ENCODE data around the gene HMBS.

HMBS gene

GRCh38 chr11:119107538-119108145, 23.0 kb downstream of the HMBS start:
- 0 out of 2 replicates have a peak, but pooled peaks have one; percentile 4 for TF ChIP-seq ZNF335 (tag by site-specific recombination; conservative IDR thresholded peaks at IDR 0.05)
- TF ChIP-seq ZNF704 (tag by site-specific recombination; IDR thresholded peaks at IDR 0.05), result no peak
- TF ChIP-seq ZBTB26 (tag by site-specific recombination; optimal IDR thresholded peaks at IDR 0.05), result peak; percentile 44
- peak; percentile 50; the same call in 1 of the 2 replicates for TF ChIP-seq ZBTB20 (tag by site-specific recombination; IDR thresholded peaks at IDR 0.05)
- 0 out of 2 replicates have a peak, but pooled peaks have one; percentile 8 for TF ChIP-seq GLIS2 (tag by site-specific recombination; IDR thresholded peaks at IDR 0.05)
- TF ChIP-seq ZNF701 (tag by site-specific recombination; IDR thresholded peaks at IDR 0.05), result no peak
- H3K27ac ChIP-seq (ENCODE audit: extremely low read depth, low read depth, low read length), result peak overlapping the region; percentile 53; the same call in 1 of the 2 replicates
- peaks cover 0 to 34% of the 10 kb centered on the region in 2 experiments; a peak in 1 of 3 replicates for H3K36me3 ChIP-seq (ENCODE audit: control insufficient read depth in 2 of 2, insufficient read depth in 1 of 2, low read length in 2 of 2)
- H3K4me3 ChIP-seq (ENCODE audit: low read depth, low read length), result peak overlapping the region; percentile 79
- ChIA-PET POLR2A (interaction anchor here (1.0 to 5.5 kb wide), 8 partner anchors 12 to 267 kb away, joined by 3 to 51 read pairs (median 12); partner anchors contain the start of genes HINFP, HMBS and MCAM), CTCF (interaction anchor here (0.6 to 1.5 kb wide), 4 partner anchors 37 to 215 kb away, joined by 3 to 6 read pairs (median 3); no protein-coding TSS in a partner anchor)
- H3K9me3 ChIP-seq (ENCODE audit: control insufficient read depth, insufficient read depth, low read depth, low read length), result no peaks in the 10 kb centered on the region
- H3K4me1 ChIP-seq (ENCODE audit: control insufficient read depth, insufficient read depth, low read length), result no peaks in the 10 kb centered on the region

- POLR2A ChIA-PET, result interaction anchor here (1.1 to 5.5 kb wide), 5 partner anchors 13 to 209 kb away, joined by 4 to 51 read pairs (median 7); partner anchors contain the start of genes HINFP and MCAM
- CTCF ChIA-PET, result interaction anchor here (0.9 to 1.3 kb wide), 4 partner anchors 9 to 230 kb away, joined by 3 to 4 read pairs (median 3); no protein-coding TSS in a partner anchor
- Histone ChIP-seq H3K9me3 (ENCODE audit: control insufficient read depth, insufficient read depth, low read depth, low read length) (no peaks in the 10 kb centered on the region), H3K36me3 (ENCODE audit: control insufficient read depth in 2 of 2, insufficient read depth in 1 of 2, low read length in 2 of 2) (peaks cover 0 to 39% of the 10 kb centered on the region in 2 experiments; a peak in 1 of 3 replicates), H3K4me1 (ENCODE audit: control insufficient read depth, insufficient read depth, low read length) (no peaks in the 10 kb centered on the region), H3K4me3 (ENCODE audit: low read depth, low read length) (peak overlapping the region; percentile 79), H3K27ac (ENCODE audit: extremely low read depth, low read depth, low read length) (peak overlapping the region; percentile 53; the same call in 1 of the 2 replicates)
- TF ChIP-seq ZBTB8A (tag by site-specific recombination; IDR thresholded peaks at IDR 0.05) (no peak), ZNF23 (tag by site-specific recombination; IDR thresholded peaks at IDR 0.05; ENCODE audit: borderline replicate concordance) (no peak), MYNN (tag by site-specific recombination; IDR thresholded peaks at IDR 0.05; ENCODE audit: borderline replicate concordance) (no peak), ZNF2 (tag by site-specific recombination; IDR thresholded peaks at IDR 0.05) (no peak), HOXC10 (CRISPR knock-in tag; IDR thresholded peaks at IDR 0.05) (no peak), ZNF175 (tag by site-specific recombination; IDR thresholded peaks at IDR 0.05) (no peak), ZNF274 (IDR thresholded peaks at IDR 0.05; ENCODE audit: low read length) (no peak), ZNF274 (tag by site-specific recombination; IDR thresholded peaks at IDR 0.05; ENCODE audit: borderline replicate concordance) (no peak), ZBTB11 (tag by site-specific recombination; conservative IDR thresholded peaks at IDR 0.05; ENCODE audit: low read depth) (peak; percentile 35), ZSCAN16 (tag by site-specific recombination; IDR thresholded peaks at IDR 0.05) (no peak), ZNF211 (tag by site-specific recombination; IDR thresholded peaks at IDR 0.05; ENCODE audit: low read depth) (no peak), ZNF623 (tag by site-specific recombination; IDR thresholded peaks at IDR 0.05) (no peak), ZNF670 (tag by site-specific recombination; IDR thresholded peaks at IDR 0.05; ENCODE audit: low read depth) (no peak), SP3 (tag by site-specific recombination; IDR thresholded peaks at IDR 0.05) (peak; percentile 54; the same call in 1 of the 2 replicates), ZNF404 (tag by site-specific recombination; IDR thresholded peaks at IDR 0.05) (no peak), ZFHX2 (tag by site-specific recombination; conservative IDR thresholded peaks at IDR 0.05) (no peak), SCRT2 (tag by site-specific recombination; IDR thresholded peaks at IDR 0.05) (0 out of 2 replicates have a peak, but pooled peaks have one; percentile 16), GLI2 (tag by site-specific recombination; IDR thresholded peaks at IDR 0.05; ENCODE audit: borderline replicate concordance, low read depth) (no peak), ZNF701 (tag by site-specific recombination; IDR thresholded peaks at IDR 0.05) (no peak), ZNF677 (tag by site-specific recombination; IDR thresholded peaks at IDR 0.05) (no peak), ZNF146 (tag by site-specific recombination; IDR thresholded peaks at IDR 0.05) (no peak), WT1 (tag by site-specific recombination; IDR thresholded peaks at IDR 0.05) (no peak), ZEB2 (tag by site-specific recombination; IDR thresholded peaks at IDR 0.05) (no peak)
These were observed 23.6 kb downstream of the HMBS start for GRCh38 chr11:119108146-119108856.

Measured in HEK293 (cell line).